OCI-M2 (cell line): ENCODE data around the gene DTWD2.
A peak's percentile ranks its signal among the peaks of the same experiment; 100 is the strongest.
"Not testable (repeated sequence)": the region's sequence is repeated elsewhere in the genome, so short reads cannot be mapped to it uniquely, and the experiment has no call there.

Source experiments
- DNase-seq: peaks from one replicate; lab custom pipeline; 2025; ENCODE audit not compliant: unreplicated experiment; lab: John Stamatoyannopoulos, UW

DTWD2 gene

DNA sequence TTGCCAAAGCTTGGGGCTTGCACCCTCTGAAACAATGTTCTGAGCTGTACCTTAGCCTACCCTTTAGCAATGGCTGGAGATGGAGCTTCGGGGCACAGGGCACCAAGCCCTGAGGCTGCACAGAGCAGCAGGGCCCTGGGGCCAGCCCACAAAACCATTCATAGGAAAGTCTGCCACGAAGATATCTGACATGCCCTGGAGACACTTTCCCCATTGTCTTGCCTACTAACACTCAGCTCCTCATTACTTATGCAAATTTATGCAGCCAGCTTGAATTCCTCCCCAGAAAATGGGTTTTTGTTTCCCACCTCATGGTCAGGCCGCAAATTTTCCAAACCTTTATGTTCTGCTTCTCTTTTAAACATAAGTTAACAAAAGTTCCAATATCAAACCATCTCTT, 105.7 kb downstream of the DTWD2 start:
- no peak for DNase-seq

DNA sequence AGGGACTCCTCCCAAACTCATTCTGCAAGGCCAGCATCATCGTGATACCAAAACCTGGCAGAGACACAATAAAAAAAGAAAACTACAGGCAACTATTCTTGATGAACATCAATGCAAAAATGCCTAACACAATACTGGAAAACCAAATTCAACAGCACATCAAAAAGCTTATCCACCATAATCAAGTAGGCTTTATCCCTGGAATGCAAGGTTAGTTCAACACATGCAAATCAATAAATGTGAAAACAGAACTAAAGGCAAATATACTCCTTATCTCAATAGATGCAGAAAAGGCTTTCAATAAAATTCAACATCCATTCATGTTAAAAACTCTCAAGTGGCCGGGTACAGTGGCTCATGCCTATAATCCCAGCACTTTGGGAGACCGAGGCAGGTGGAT, 111.5 kb downstream of the DTWD2 start:
- not testable (repeated sequence) for DNase-seq

- no peak for DNase-seq
Measured at GRCh38 chr5:118875131-118875530, 113.2 kb downstream of the DTWD2 start.

DNA sequence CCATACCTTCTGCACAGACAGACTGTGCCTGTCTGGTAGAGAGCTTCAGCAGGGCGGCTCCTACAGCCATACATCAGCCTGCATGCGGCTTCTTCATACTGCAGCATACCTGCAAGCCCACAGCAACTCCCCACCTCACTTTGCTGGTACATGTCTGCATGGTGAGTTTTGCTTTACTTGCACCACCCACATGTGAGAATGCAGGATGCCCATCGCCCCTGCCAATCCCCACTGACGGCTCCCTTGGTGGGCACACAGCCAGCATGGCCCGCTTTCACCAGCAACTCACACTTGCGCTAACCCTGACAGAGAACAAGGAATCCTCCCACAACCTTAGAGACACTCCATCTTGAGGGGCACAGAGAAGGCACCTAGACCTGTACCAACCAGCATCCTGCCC, 114.9 kb downstream of the DTWD2 start:
- DNase-seq, result no peak

GRCh38 chr5:118863345-118863744, 125.0 kb downstream of the DTWD2 start:
- no peak for DNase-seq

DNA sequence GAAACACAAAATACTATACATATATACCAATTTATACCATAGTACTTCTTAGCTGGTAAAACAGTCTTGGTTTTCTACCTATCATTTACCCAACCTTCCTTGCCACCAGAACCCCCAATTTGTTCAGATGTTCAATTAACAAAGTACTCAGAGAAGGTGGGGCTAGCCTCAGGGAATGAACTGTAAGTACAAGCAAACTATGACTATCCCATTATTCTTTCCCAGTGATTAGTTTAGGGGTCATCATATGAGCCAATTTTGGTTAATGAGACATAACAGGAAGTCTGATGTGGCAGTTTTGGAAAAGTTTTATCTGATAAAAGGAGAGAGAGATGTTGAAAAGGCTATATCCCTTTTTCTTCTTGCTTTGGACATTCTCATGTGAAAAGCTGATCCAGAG, 125.8 kb downstream of the DTWD2 start:
- no peak for DNase-seq

GRCh38 chr5:118857700-118858099, 130.6 kb downstream of the DTWD2 start:
- DNase-seq, result no peak

GRCh38 chr5:118854819-118855218, 133.5 kb downstream of the DTWD2 start:
- DNase-seq, result no peak

GRCh38 chr5:118851785-118852184, 136.6 kb downstream of the DTWD2 start:
- not testable (repeated sequence) for DNase-seq

- not testable (repeated sequence) for DNase-seq
Measured at GRCh38 chr5:118849507-118849906, 138.8 kb downstream of the DTWD2 start.

- no peak for DNase-seq
Measured at GRCh38 chr5:118844351-118844750, 144.0 kb downstream of the DTWD2 start.

DNA sequence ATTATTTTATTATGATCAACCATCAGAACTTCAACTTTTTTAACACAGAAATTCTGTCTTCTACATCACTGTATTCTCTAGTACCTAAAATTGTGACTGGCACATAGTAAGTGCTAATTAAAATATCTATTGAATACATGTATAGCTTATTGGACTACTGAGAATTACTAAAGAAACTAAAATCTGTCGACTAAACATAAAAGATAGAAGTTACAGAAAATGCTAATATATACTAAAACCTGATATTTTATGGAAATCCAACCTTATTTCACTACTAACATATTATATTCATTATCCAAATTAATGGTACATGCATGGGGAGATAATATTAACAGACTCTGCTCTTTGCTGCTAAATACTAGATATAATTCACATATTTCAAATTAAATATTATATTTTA, 153.6 kb downstream of the DTWD2 start:
- no peak for DNase-seq

GRCh38 chr5:118832974-118833373, 155.4 kb downstream of the DTWD2 start:
- no peak for DNase-seq

DNA sequence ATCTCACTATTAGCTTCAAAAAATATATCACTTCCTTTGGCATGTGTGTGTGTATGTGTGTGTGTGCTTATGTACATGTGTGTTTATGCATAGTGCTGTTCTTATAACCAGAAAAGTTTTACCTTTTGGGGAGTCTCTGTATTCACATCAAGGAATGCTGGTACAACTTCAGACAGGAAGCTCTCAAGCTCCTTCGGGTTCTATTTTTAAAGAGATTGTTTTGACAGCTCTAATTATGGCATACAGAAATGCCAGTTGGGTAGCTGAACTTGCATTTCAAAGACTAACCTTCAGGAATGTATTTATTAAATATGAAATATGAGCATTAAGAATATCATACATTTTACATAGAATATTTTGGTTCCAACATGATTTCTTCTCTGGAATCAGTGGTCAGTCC, 163.1 kb downstream of the DTWD2 start:
- DNase-seq, result no peak

DNA sequence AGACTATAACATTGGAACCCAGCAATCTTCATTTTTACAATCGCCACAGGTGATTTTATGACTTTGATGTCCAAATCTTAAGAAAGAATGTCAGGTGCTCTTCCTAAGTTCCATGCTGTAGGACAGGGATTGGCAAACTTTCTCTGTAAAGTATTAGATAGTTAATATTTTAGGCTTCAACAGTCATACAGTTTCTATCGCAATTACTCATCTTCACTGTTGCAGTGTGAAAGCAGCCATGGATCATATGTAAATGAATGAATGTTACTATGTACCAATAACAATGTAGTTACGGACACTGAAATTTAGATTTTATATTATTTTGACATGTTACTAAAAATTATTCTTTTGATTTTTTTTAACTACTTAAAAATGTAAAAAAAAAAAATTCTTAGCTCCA, 169.7 kb downstream of the DTWD2 start:
- no peak for DNase-seq

DNA sequence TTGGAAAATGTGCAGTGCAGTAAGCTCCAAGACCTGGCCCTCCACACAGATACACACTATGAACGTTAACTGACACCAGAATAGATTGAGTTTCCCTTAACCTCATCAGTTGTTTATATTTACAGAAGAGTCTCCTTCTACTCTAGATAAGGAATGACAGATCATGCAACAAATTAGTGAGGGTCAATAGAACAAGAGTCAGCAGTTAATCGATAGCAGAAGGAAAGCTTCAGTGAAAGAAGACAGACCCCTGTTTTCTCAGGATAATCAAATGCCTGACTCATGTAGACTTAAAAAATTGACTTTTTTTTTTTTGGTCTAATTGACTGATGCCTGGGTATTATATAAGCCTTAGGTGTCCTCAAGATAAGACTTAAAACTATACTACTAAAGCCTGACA, 179.9 kb downstream of the DTWD2 start:
- no peak for DNase-seq

GRCh38 chr5:118806571-118806970, 181.8 kb downstream of the DTWD2 start:
- no peak for DNase-seq

GRCh38 chr5:118802335-118802734, 186.0 kb downstream of the DTWD2 start:
- DNase-seq, result no peak

GRCh38 chr5:118796081-118796480, 192.3 kb downstream of the DTWD2 start:
- DNase-seq, result no peak

- no peak for DNase-seq
Measured at GRCh38 chr5:118794281-118794680, 194.1 kb downstream of the DTWD2 start.

DNA sequence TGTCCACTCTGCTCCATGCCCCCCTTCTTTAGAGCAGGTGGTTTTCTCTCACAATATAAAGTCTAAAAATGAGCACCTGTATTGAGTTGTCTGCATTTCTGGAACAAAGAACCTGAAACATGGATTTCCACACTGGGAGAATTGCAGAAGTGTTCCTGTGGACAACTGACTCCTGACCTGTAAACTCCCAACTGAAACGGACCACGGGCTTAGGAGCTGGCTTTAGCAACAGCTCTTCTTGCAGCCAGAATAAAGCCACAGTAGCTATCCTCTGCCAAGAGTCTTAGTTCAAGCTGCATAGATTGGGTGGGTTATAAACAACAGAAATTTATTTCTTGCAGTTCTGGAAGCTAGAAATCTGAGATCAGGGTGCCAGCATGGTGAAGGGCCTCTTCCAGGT, 194.7 kb downstream of the DTWD2 start:
- no peak for DNase-seq

- DNase-seq, result no peak
Measured at GRCh38 chr5:118793091-118793490, 195.3 kb downstream of the DTWD2 start.

- DNase-seq, result peak; percentile 31
Measured at GRCh38 chr5:118791926-118792734, 196.2 kb downstream of the DTWD2 start.
